Measurements from ENCODE around the gene MIF. TPM values are rescaled to one million over a fixed set of nuclear protein-coding genes. Genes with fewer than 3 reads are reported as not detected.

MIF gene
- total and polyA plus RNA-seq, 2 donors (not counting 3 experiments of a cell fraction or from before 2014, with no cell fraction given): 529 to 674 TPM

GRCh38 chr22:23912293-23912903, 18.2 kb downstream of the MIF start:
- no peak overlapping the region for H3K9ac ChIP-seq (replicated peaks; ENCODE audit: extremely low read depth, insufficient read depth, low read length)
- intact Hi-C loops (cut with micrococcal nuclease): no loop called here
- POLR2A ChIA-PET: interaction anchor here (1.6 kb wide), 1 partner anchor 23 kb away, joined by 3 read pairs; no protein-coding TSS in a partner anchor

More at GRCh38 chr22:23912293-23912903, 18.2 kb downstream of the MIF start:
- no peak overlapping the region for H2AFZ ChIP-seq (ENCODE audit: low read depth, low read length)
- H3K79me2 ChIP-seq (ENCODE audit: control insufficient read depth, insufficient read depth, low read length): no peaks in the 10 kb centered on the region
- no peak for DNase-seq (ENCODE audit: low read depth, low spot score)
- H3K27me3 ChIP-seq (ENCODE audit: control insufficient read depth in 2 of 2, insufficient read depth in 2 of 2, low read length in 2 of 2): peaks cover 0 to 9% of the 10 kb centered on the region in 2 experiments
- H3K4me3 ChIP-seq (replicated peaks in 1 of 3; ENCODE audit: insufficient read depth in 1 of 3, low read depth in 1 of 3, low read length in 3 of 3): no peak overlapping the region
- TF ChIP-seq, protein P1, sequence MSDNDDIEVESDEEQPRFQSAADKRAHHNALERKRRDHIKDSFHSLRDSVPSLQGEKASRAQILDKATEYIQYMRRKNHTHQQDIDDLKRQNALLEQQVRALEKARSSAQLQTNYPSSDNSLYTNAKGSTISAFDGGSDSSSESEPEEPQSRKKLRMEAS (IDR thresholded peaks at IDR 0.05; ENCODE audit: insufficient read depth, insufficient read length): no peak
- TF ChIP-seq MYC (IDR thresholded peaks at IDR 0.05; ENCODE audit: low read depth, low read length) (no peak), CTCF (IDR thresholded peaks at IDR 0.05; ENCODE audit: extremely low read depth in 1 of 2, insufficient read depth in 1 of 2, low read depth in 1 of 2, low read length in 2 of 2) (no peak), POLR2AphosphoS5 (IDR thresholded peaks at IDR 0.05; ENCODE audit: insufficient read depth, low read depth, low read length) (no peak), EZH2 (IDR thresholded peaks at IDR 0.05; ENCODE audit: borderline replicate concordance, low read depth, low read length, severe bottlenecking) (no peak), POLR2A (IDR thresholded peaks at IDR 0.05; ENCODE audit: low read depth, low read length) (no peak), JUN (IDR thresholded peaks at IDR 0.05; ENCODE audit: borderline replicate concordance, insufficient read depth, insufficient read length, low read depth) (no peak), FOS (IDR thresholded peaks at IDR 0.05; ENCODE audit: borderline replicate concordance, insufficient read depth, low read length) (no peak), GATA2 (IDR thresholded peaks at IDR 0.05; ENCODE audit: insufficient read depth, insufficient read length, low read depth, low read length) (no peak)
- dilution Hi-C loops (cut with MboI; ENCODE audit: extremely low pct_ligation_motif_present, low sequenced_read_pairs): no loop called here
- no peaks in the 10 kb centered on the region for H3K9me1 ChIP-seq (replicated peaks; ENCODE audit: control insufficient read depth, extremely low read depth, insufficient read depth, low read length)
- no peaks in the 10 kb centered on the region for H3K9me3 ChIP-seq (replicated peaks; ENCODE audit: control insufficient read depth, insufficient read depth, low read length)
- peaks cover 12% of the 10 kb centered on the region for H3K4me1 ChIP-seq (ENCODE audit: control insufficient read depth, extremely low read depth, insufficient read depth, low read length)
- CTCF ChIA-PET: interaction anchor here (1.0 to 1.7 kb wide), 2 partner anchors 18 to 63 kb away, joined by 3 to 14 read pairs; partner anchors contain the start of gene MIF
- BruUV-seq (replicated peaks): no TSS peak
- no peak overlapping the region for H3K27ac ChIP-seq (ENCODE audit: insufficient read depth, low read depth, low read length)
- H3K4me2 ChIP-seq (ENCODE audit: insufficient read depth, low read length): no peak overlapping the region
- no peaks in the 10 kb centered on the region for H4K20me1 ChIP-seq (replicated peaks; ENCODE audit: control insufficient read depth, extremely low read depth, insufficient read depth, low read length)
- FAIRE-seq: no peak
- H3K36me3 ChIP-seq (ENCODE audit: control insufficient read depth in 2 of 2, extremely low read depth in 1 of 2, insufficient read depth in 2 of 2, low read length in 2 of 2): peaks cover 0 to 2% of the 10 kb centered on the region in 2 experiments
